BE2C (cell line): ENCODE results near the gene RAB7A. TPM values are rescaled to one million over a fixed set of nuclear protein-coding genes. Genes with fewer than 3 reads are reported as not detected.

Experiments used
- DNase-seq: peaks from one replicate; pipeline ENCODE4 v3.0.0-alpha.2; 2020
- H3K27me3 ChIP-seq: fragments of 250-450 bp; sonication (Bioruptor Pico); 2 replicates; pipeline ENCODE4 v1.5.1; 2020; ENCODE audit warnings: mild to moderate bottlenecking
- H3K36me3 ChIP-seq: fragments of 250-450 bp; sonication (Bioruptor Pico); 2 replicates; pipeline ENCODE4 v1.5.1; 2020; ENCODE audit warnings: mild to moderate bottlenecking
- H3K4me1 ChIP-seq: fragments of 250-450 bp; sonication (Bioruptor Pico); 2 replicates; pipeline ENCODE4 v1.5.1; 2020
- H3K4me3 ChIP-seq: 2 replicates; pipeline ENCODE4 v1.5.1; 2011; ENCODE audit warnings: low read depth, low read length
- H3K9me3 ChIP-seq: fragments of 250-450 bp; sonication (Bioruptor Pico); 2 replicates; pipeline ENCODE4 v1.5.1; 2020
- CTCF ChIP-seq: IDR thresholded peaks from 2 replicates; pipeline ENCODE4 v1.5.1; 2012; ENCODE audit warnings: mild to moderate bottlenecking, low read depth, low read length
- polyA plus RNA-seq: library from polyadenylated mRNA; unstranded; fragments of >200 nt; gene quantifications from one replicate; pipeline ENCODE4 v1.2.1, GENCODE V29; 2012; ENCODE audit warnings: low read depth, missing spikeins; ENCODE audit not compliant: insufficient read length, insufficient read depth

RAB7A gene
- polyA plus RNA-seq = 342 TPM

GRCh38 chr3:128726023-128727016 is at the start of gene RAB7A:
Gene RAB7A (plus strand): TSS chr3:128726183. CDS start chr3:128795368, 69,185 bp downstream.
- no peaks in the 10 kb centered on the region for H3K27me3 ChIP-seq
- peaks cover 7% of the 10 kb centered on the region for H3K36me3 ChIP-seq
- TF ChIP-seq CTCF = no peak
- H3K9me3 ChIP-seq = no peaks in the 10 kb centered on the region
- peak; percentile 99 for DNase-seq
- peak within 1 kb of the TSS; percentile 97 for H3K4me3 ChIP-seq
- H3K4me1 ChIP-seq = peaks cover 3% of the 10 kb centered on the region; the same call in 1 of the 2 replicates

- no peak for TF ChIP-seq CTCF
- no peaks in the 10 kb centered on the region for H3K36me3 ChIP-seq
- no peaks in the 10 kb centered on the region for H3K9me3 ChIP-seq
- no peaks in the 10 kb centered on the region for H3K27me3 ChIP-seq
- H3K4me3 ChIP-seq = no peak overlapping the region
- no peak for DNase-seq
- H3K4me1 ChIP-seq = peaks cover 5% of the 10 kb centered on the region
Measured at GRCh38 chr3:128679338-128679737, 46.6 kb upstream of the RAB7A start.

GRCh38 chr3:128680603-128681368 is 45.2 kb upstream of the RAB7A start:
- peaks cover 5% of the 10 kb centered on the region for H3K4me1 ChIP-seq
- peak overlapping the region; percentile 73 for H3K4me3 ChIP-seq
- no peaks in the 10 kb centered on the region for H3K36me3 ChIP-seq
- DNase-seq = peak; percentile 99
- TF ChIP-seq CTCF = peak; percentile 93
- no peaks in the 10 kb centered on the region for H3K9me3 ChIP-seq
- no peaks in the 10 kb centered on the region for H3K27me3 ChIP-seq

- no peaks in the 10 kb centered on the region for H3K36me3 ChIP-seq
- H3K4me3 ChIP-seq = peak overlapping the region; percentile 73
- H3K4me1 ChIP-seq = peaks cover 5% of the 10 kb centered on the region
- no peak for TF ChIP-seq CTCF
- no peaks in the 10 kb centered on the region for H3K9me3 ChIP-seq
- no peak for DNase-seq
- no peaks in the 10 kb centered on the region for H3K27me3 ChIP-seq
Measured at GRCh38 chr3:128681369-128681829, 44.6 kb upstream of the RAB7A start.

GRCh38 chr3:128683957-128684356 is 42.0 kb upstream of the RAB7A start:
- no peaks in the 10 kb centered on the region for H3K36me3 ChIP-seq
- no peaks in the 10 kb centered on the region for H3K9me3 ChIP-seq
- no peak for TF ChIP-seq CTCF
- no peak overlapping the region for H3K4me3 ChIP-seq
- no peaks in the 10 kb centered on the region for H3K27me3 ChIP-seq
- DNase-seq = no peak
- H3K4me1 ChIP-seq = peaks cover 5% of the 10 kb centered on the region
